Gastrocnemius medialis (tissue), 4 donors: ENCODE data around the gene ERICH3.

Experiments
- CTCF ChIP-seq, 5 experiments: fragments of 450-650 bp in 3 of 5; fragments of 200-600 bp in 2 of 5; sonication (generic) in 2 of 5; IDR thresholded peaks in 4 of 5; conservative IDR thresholded peaks in 1 of 5; 1 replicate in 4 of 5; 2 replicates in 1 of 5; pipeline ENCODE4 v1.5.1; 2016 to 2019; ENCODE audit warnings: antibody characterized with exemption in 5 of 5, mild to moderate bottlenecking in 3 of 5, moderate library complexity in 3 of 5
- POLR2A ChIP-seq, 2 donors: fragments of 450-650 bp; IDR thresholded peaks; one replicate each; pipeline ENCODE4 v1.6.1; 2017; ENCODE audit warnings: antibody characterized with exemption in 2 of 2, mild to moderate bottlenecking in 2 of 2, moderate library complexity in 2 of 2

GRCh38 chr1:74584185-74584584, 89.4 kb downstream of the ERICH3 start:
- TF ChIP-seq POLR2A (IDR thresholded peaks at IDR 0.05) (no peak), CTCF (IDR thresholded peaks at IDR 0.05 in 4 of 5, conservative IDR thresholded peaks at IDR 0.05 in 1 of 5) (no peak)
